K562 (cell line): Measurements from ENCODE around the gene ARHGAP8. TPM values are rescaled to one million over a fixed set of nuclear protein-coding genes. Genes with fewer than 3 reads are reported as not detected.

Experiments
- ATAC-seq: fragments of 200-7000 bp; cut with Tn5 transposase; 3 replicates; pipeline ENCODE4 v1.9.1; 2020; ENCODE audit warnings: moderate library complexity
- BruUV-seq: library from RNA; stranded (reverse); fragments of 400-500 nt; replicated peaks from 2 replicates; lab custom pipeline; 2021; lab: Mats Ljungman, UMichigan
- CTCF ChIA-PET: fragments of 300-600 bp; formaldehyde crosslinking; extraction: SDS; loops from one replicate; lab custom pipeline; 2021; ENCODE audit warnings: low intra/inter-chr PET ratio; lab: Yijun Ruan, JAX
- POLR2A ChIA-PET: fragments of 300-600, 350-650 bp; sonication (Branson Sonifier 250); formaldehyde crosslinking; extraction: SDS; loops from one replicate; lab custom pipeline; 2021; ENCODE audit warnings: antibody characterized with exemption, inconsistent platforms; lab: Yijun Ruan, JAX
- DNase-seq, 4 experiments: peaks; one replicate each; pipeline versions ENCODE4 v3.0.0 to v3.0.0-alpha.2; 2011 to 2018; ENCODE audit warnings: low spot score in 3 of 4, mixed read lengths in 3 of 4; ENCODE audit errors: extremely low read depth in 1 of 4
- FAIRE-seq: peaks from 2 replicates; lab custom pipeline; 2011; peaks lifted over from hg19 to GRCh38; lab: Jason Lieb, UNC
- H2AFZ ChIP-seq: 2 replicates; pipeline ENCODE4 v1.6.0; 2011; ENCODE audit warnings: low read depth, low read length, control low read depth, inconsistent platforms
- H3K27ac ChIP-seq: fragments of 200-600 bp; 3 replicates; pipeline ENCODE4 v1.8.0; 2011; ENCODE audit warnings: low read depth, mild to moderate bottlenecking, control low read depth, inconsistent platforms, low read length, moderate library complexity, mixed read lengths; ENCODE audit errors: extremely low read depth
- H3K27me3 ChIP-seq, 2 experiments: fragments of 300-600 bp in 1 of 2; 2 replicates in 1 of 2; 3 replicates in 1 of 2; pipeline versions ENCODE4 v1.6.0 to v1.8.0; 2011; ENCODE audit warnings: inconsistent platforms in 2 of 2, low read length in 2 of 2, mild to moderate bottlenecking in 1 of 2, mixed read lengths in 1 of 2, moderate library complexity in 1 of 2; ENCODE audit not compliant: control insufficient read depth in 2 of 2, insufficient read depth in 2 of 2
- H3K36me3 ChIP-seq: fragments of 300-600 bp; 3 replicates; pipeline ENCODE4 v1.8.0; 2011; ENCODE audit warnings: mild to moderate bottlenecking, low read length, inconsistent platforms; ENCODE audit not compliant: control insufficient read depth, insufficient read depth
- H3K4me1 ChIP-seq, 2 experiments: fragments of 200-600 bp in 1 of 2; replicated peaks in 1 of 2; 2 replicates in 1 of 2; 3 replicates in 1 of 2; pipeline versions ENCODE4 v1.5.1 to v1.8.0; 2011; ENCODE audit warnings: inconsistent platforms in 2 of 2, low read length in 2 of 2, mild to moderate bottlenecking in 1 of 2, mixed read lengths in 1 of 2, moderate library complexity in 1 of 2; ENCODE audit not compliant: control insufficient read depth in 2 of 2, insufficient read depth in 2 of 2
- H3K4me2 ChIP-seq: 2 replicates; pipeline ENCODE4 v1.6.1; 2011; ENCODE audit warnings: low read length, control low read depth, inconsistent platforms, mixed read lengths; ENCODE audit not compliant: insufficient read depth
- H3K4me3 ChIP-seq: fragments of 200-600 bp; sonication (generic), shearing (Covaris generic); 2 replicates; pipeline ENCODE4 v1.5.1; 2016; ENCODE audit warnings: control low read depth, inconsistent platforms
- H3K79me2 ChIP-seq: fragments of 200-600 bp; 3 replicates; pipeline ENCODE4 v1.8.0; 2011; ENCODE audit warnings: low read length, inconsistent platforms; ENCODE audit not compliant: control insufficient read depth, insufficient read depth
- H3K9ac ChIP-seq, 2 experiments: 2 replicates each; pipeline versions ENCODE4 v1.6.0 to v1.6.1; 2011; ENCODE audit warnings: low read depth in 2 of 2, low read length in 2 of 2, control low read depth in 1 of 2, inconsistent platforms in 1 of 2, mild to moderate bottlenecking in 1 of 2, mixed read lengths in 1 of 2; ENCODE audit not compliant: insufficient read depth in 1 of 2
- H3K9me1 ChIP-seq: one replicate; pipeline ENCODE4 v1.6.0; 2011; ENCODE audit warnings: inconsistent platforms, mild to moderate bottlenecking, low read length, moderate library complexity; ENCODE audit not compliant: control insufficient read depth, insufficient read depth
- H3K9me3 ChIP-seq: replicated peaks from 2 replicates; pipeline ENCODE4 v1.5.1; 2011; ENCODE audit warnings: low read depth, low read length, inconsistent platforms; ENCODE audit not compliant: control insufficient read depth, insufficient read depth
- H4K20me1 ChIP-seq: replicated peaks from 2 replicates; pipeline ENCODE4 v1.6.1; 2011; ENCODE audit warnings: low read length, inconsistent platforms, mixed read lengths; ENCODE audit not compliant: control insufficient read depth, insufficient read depth
- ARHGAP35 ChIP-seq: fragments of 450-650 bp; IDR thresholded peaks from 2 replicates; pipeline ENCODE4 v1.6.1; 2018; ENCODE audit not compliant: partially characterized antibody
- BRF1 ChIP-seq: IDR thresholded peaks from 3 replicates; pipeline ENCODE4 v1.6.1; 2011; ENCODE audit warnings: borderline replicate concordance, mild to moderate bottlenecking; ENCODE audit not compliant: insufficient read length; ENCODE audit errors: extremely low read depth
- CBFB ChIP-seq: sonication (generic); formaldehyde crosslinking; IDR thresholded peaks from 2 replicates; pipeline ENCODE4 v1.4.0; 2020; ENCODE audit warnings: mild to moderate bottlenecking, missing genetic modification reagents
- CBX8 ChIP-seq: fragments of 200-600 bp; sonication (generic); IDR thresholded peaks from 2 replicates; pipeline ENCODE4 v1.6.1; 2012; ENCODE audit warnings: borderline replicate concordance, mixed run types, low read depth, mild to moderate bottlenecking, moderate library complexity, mixed read lengths, low read length, control low read depth, inconsistent platforms; ENCODE audit not compliant: poor library complexity, severe bottlenecking; ENCODE audit errors: extremely low read depth
- COPS2 ChIP-seq: fragments of 450-650 bp; conservative IDR thresholded peaks from 2 replicates; pipeline ENCODE4 v1.6.1; 2016; ENCODE audit warnings: mild to moderate bottlenecking, moderate library complexity
- FOSL1 ChIP-seq: fragments of 200-800 bp; sonication (Bioruptor generic); conservative IDR thresholded peaks from 2 replicates; pipeline ENCODE4 v1.6.1; 2016; ENCODE audit warnings: missing genetic modification characterization, missing compliant biosample characterization
- FOXO4 ChIP-seq: fragments of 450-650 bp; formaldehyde crosslinking; IDR thresholded peaks from 2 replicates; pipeline ENCODE4 v1.4.0; 2020; ENCODE audit warnings: mild to moderate bottlenecking, moderate library complexity
- HNRNPH1 ChIP-seq: fragments of 200-400 bp; formaldehyde crosslinking; optimal IDR thresholded peaks from 2 replicates; pipeline ENCODE3; 2017; ENCODE audit warnings: low read depth, mild to moderate bottlenecking, low read length, moderate library complexity
- HNRNPUL1 ChIP-seq: fragments of 200-400 bp; formaldehyde crosslinking; IDR thresholded peaks from 2 replicates; pipeline ENCODE4 v1.6.1; 2017; ENCODE audit warnings: low read length
- KAT2B ChIP-seq: IDR thresholded peaks from one replicate; pipeline ENCODE4 v1.6.1; 2012; ENCODE audit warnings: low read depth, mild to moderate bottlenecking, control low read depth, inconsistent platforms, low read length, moderate library complexity
- MEF2A ChIP-seq: IDR thresholded peaks from 2 replicates; pipeline ENCODE4 v1.6.1; 2011; ENCODE audit warnings: low read depth, mild to moderate bottlenecking, low read length, moderate library complexity; ENCODE audit not compliant: control insufficient read depth
- NR0B1 ChIP-seq: fragments of 450-650 bp; IDR thresholded peaks from one replicate; pipeline ENCODE4 v1.6.1; 2018; ENCODE audit warnings: mild to moderate bottlenecking, moderate library complexity; ENCODE audit not compliant: partially characterized antibody
- RNF2 ChIP-seq: sonication (generic); IDR thresholded peaks from 2 replicates; pipeline ENCODE4 v1.6.1; 2016
- SRSF9 ChIP-seq: fragments of 200-400 bp; formaldehyde crosslinking; IDR thresholded peaks from 2 replicates; pipeline ENCODE4 v1.6.1; 2017; ENCODE audit warnings: low read depth, low read length, borderline replicate concordance
- TOE1 ChIP-seq, 2 experiments: fragments of 450-650 bp in 1 of 2; sonication (generic) in 1 of 2; formaldehyde crosslinking in 1 of 2; IDR thresholded peaks; 2 replicates each; pipeline versions ENCODE4 v1.7.1 to v1.8.0; 2016 to 2022; ENCODE audit warnings: borderline replicate concordance in 2 of 2, mild to moderate bottlenecking in 2 of 2, antibody characterized with exemption in 1 of 2, inconsistent platforms in 1 of 2, low read depth in 1 of 2, missing genetic modification reagents in 1 of 2, moderate library complexity in 1 of 2
- ZFP36 ChIP-seq: fragments of 150-350 bp; IDR thresholded peaks from 2 replicates; pipeline ENCODE4 v1.6.1; 2018; ENCODE audit warnings: low read length, low read depth; ENCODE audit not compliant: partially characterized antibody
- WGBS: fragments of 100-300 bp; shearing (Covaris generic); methylation state at CpG from one replicate; pipeline ENCODE4 v1.1.6; 2016; ENCODE audit warnings: low coverage, mixed read lengths; ENCODE audit not compliant: insufficient coverage; ENCODE audit errors: missing lambda C conversion rate; 5-methylcytosine and 5-hydroxymethylcytosine counted together
- in situ Hi-C: fragments of 300-500 bp; cut with MboI; formaldehyde crosslinking; loops from 4 replicates; pipeline ENCODE4 v1.15.0; 2018; ENCODE audit warnings: inconsistent platforms, mixed read lengths
- intact Hi-C: fragments of 100-400 bp; cut with micrococcal nuclease; formaldehyde crosslinking; loops from 2 replicates; pipeline ENCODE4 v1.14.2; 2022
- polyA plus RNA-seq, 8 experiments: library from polyadenylated mRNA; depleted of rRNA in 4 of 8; stranded (reverse) in 5 of 8; unstranded in 3 of 8; fragments of >200 nt; fragmentation: Nextera tagmentation in 2 of 8; fragmentation: Illumina TruSeq in 1 of 8; extraction: Ambion mirVana in 2 of 8; extraction: Trizol in 1 of 8; gene quantifications; 2 replicates each; pipeline versions ENCODE4 v1.2.1 to v1.2.3, GENCODE V29; 2011 to 2014; ENCODE audit warnings: inconsistent platforms in 1 of 8, missing spikeins in 1 of 8
- total RNA-seq, 7 experiments: library from RNA; depleted of rRNA in 6 of 7; stranded (reverse); fragments of >200 nt in 6 of 7; fragmentation: Illumina TruSeq in 2 of 7; extraction: Trizol in 2 of 7; gene quantifications; 2 replicates each; pipeline versions ENCODE4 v1.2.1 to v1.2.3, GENCODE V29; 2011 to 2021; ENCODE audit warnings: low replicate concordance in 1 of 7
- TF ChIP-seq, protein P1 (sequence below): fragments of 250-450 bp; sonication (Bioruptor Pico); IDR thresholded peaks from 2 replicates; pipeline ENCODE4 v1.4.0; 2020; ENCODE audit warnings: mild to moderate bottlenecking, moderate library complexity

The ARHGAP8 gene
- total and polyA plus RNA-seq, 9 of the 15 experiments (the other 6 are each of a cell fraction or from before 2014, with no cell fraction given): 0.15 to 2.2 (median 0.62) TPM

- ChIA-PET POLR2A (no interaction called here), CTCF (no interaction called here)
- peaks cover 14% of the 10 kb centered on the region for H4K20me1 ChIP-seq
- H3K36me3 ChIP-seq: no peaks in the 10 kb centered on the region; the same call in 2 of the 3 replicates
- in situ Hi-C loops: no loop called here
- ATAC-seq (no peak), DNase-seq (no peak), FAIRE-seq (no peak)
- no peak overlapping the region for H3K4me3 ChIP-seq
- H3K4me1 ChIP-seq: peaks cover 0 to 38% of the 10 kb centered on the region in 2 experiments; a peak in 2 of 5 replicates
- no peak overlapping the region for H3K27ac ChIP-seq
- no TSS peak for BruUV-seq
- no peak overlapping the region for H3K9ac ChIP-seq
- H3K27me3 ChIP-seq: no peaks in the 10 kb centered on the region
- no peak overlapping the region for H3K4me2 ChIP-seq
- intact Hi-C loops: no loop called here
- WGBS: 95% methylated on average over 11 of the region's 27 CpGs
- H3K9me1 ChIP-seq: no peaks in the 10 kb centered on the region
- H2AFZ ChIP-seq: no peak overlapping the region
- H3K9me3 ChIP-seq: no peaks in the 10 kb centered on the region
- H3K79me2 ChIP-seq: no peaks in the 10 kb centered on the region
- TF ChIP-seq RNF2: no peak
- no peak for TF ChIP-seq CBFB
- TF ChIP-seq, protein P1, sequence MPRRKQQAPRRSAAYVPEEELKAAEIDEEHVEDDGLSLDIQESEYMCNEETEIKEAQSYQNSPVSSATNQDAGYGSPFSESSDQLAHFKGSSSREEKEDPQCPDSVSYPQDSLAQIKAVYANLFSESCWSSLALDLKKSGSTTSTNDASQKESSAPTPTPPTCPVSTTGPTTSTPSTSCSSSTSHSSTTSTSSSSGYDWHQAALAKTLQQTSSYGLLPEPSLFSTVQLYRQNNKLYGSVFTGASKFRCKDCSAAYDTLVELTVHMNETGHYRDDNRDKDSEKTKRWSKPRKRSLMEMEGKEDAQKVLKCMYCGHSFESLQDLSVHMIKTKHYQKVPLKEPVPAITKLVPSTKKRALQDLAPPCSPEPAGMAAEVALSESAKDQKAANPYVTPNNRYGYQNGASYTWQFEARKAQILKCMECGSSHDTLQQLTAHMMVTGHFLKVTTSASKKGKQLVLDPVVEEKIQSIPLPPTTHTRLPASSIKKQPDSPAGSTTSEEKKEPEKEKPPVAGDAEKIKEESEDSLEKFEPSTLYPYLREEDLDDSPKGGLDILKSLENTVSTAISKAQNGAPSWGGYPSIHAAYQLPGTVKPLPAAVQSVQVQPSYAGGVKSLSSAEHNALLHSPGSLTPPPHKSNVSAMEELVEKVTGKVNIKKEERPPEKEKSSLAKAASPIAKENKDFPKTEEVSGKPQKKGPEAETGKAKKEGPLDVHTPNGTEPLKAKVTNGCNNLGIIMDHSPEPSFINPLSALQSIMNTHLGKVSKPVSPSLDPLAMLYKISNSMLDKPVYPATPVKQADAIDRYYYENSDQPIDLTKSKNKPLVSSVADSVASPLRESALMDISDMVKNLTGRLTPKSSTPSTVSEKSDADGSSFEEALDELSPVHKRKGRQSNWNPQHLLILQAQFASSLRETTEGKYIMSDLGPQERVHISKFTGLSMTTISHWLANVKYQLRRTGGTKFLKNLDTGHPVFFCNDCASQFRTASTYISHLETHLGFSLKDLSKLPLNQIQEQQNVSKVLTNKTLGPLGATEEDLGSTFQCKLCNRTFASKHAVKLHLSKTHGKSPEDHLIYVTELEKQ (CRISPR knock-in tag): no peak
- TF ChIP-seq COPS2: no peak
- TF ChIP-seq FOSL1 (tag): no peak
- TF ChIP-seq BRF1: no peak
- TF ChIP-seq FOXO4 (CRISPR knock-in tag): no peak
- TF ChIP-seq ZFP36: no peak
- no peak for TF ChIP-seq CBX8
- peak; percentile 27 for TF ChIP-seq ARHGAP35
- TF ChIP-seq HNRNPUL1: no peak
- no peak for TF ChIP-seq TOE1 (IDR thresholded peaks at IDR 0.05; ENCODE audit: borderline replicate concordance)
- no peak for TF ChIP-seq TOE1 (CRISPR knock-in tag; IDR thresholded peaks at IDR 0.05; ENCODE audit: borderline replicate concordance, low read depth)
- no peak for TF ChIP-seq NR0B1
- no peak for TF ChIP-seq HNRNPH1
- no peak for TF ChIP-seq SRSF9
- no peak for TF ChIP-seq KAT2B
- no peak for TF ChIP-seq MEF2A
Measured at GRCh38 chr22:44732661-44733060, 19.7 kb upstream of the ARHGAP8 start.
